Endothelial cell of umbilical vein (primary cell): Measurements from ENCODE around the gene DLST. TPM values are rescaled to one million over a fixed set of nuclear protein-coding genes. Genes with fewer than 3 reads are reported as not detected.

ENCODE experiments used
- BruUV-seq: library from RNA; stranded (reverse); fragments of 400-500 nt; replicated peaks from 2 replicates; lab custom pipeline; 2021; lab: Mats Ljungman, UMichigan
- CTCF ChIA-PET: fragments of 300-600, 350-600 bp; sonication (Branson Sonifier 250); formaldehyde crosslinking; loops from one replicate; lab custom pipeline; 2021; ENCODE audit warnings: antibody characterized with exemption, inconsistent platforms; lab: Charles Lee
- POLR2A ChIA-PET: fragments of 300-600, 350-600 bp; sonication (Branson Sonifier 250); formaldehyde crosslinking; loops from one replicate; lab custom pipeline; 2021; ENCODE audit warnings: antibody characterized with exemption, inconsistent platforms; lab: Charles Lee
- DNase-seq: peaks from one replicate; pipeline ENCODE4 v3.0.0-alpha.2; 2011; ENCODE audit warnings: low read depth, low spot score
- FAIRE-seq: peaks from 2 replicates; lab custom pipeline; 2011; peaks lifted over from hg19 to GRCh38; lab: Jason Lieb, UNC
- H2AFZ ChIP-seq: 2 replicates; pipeline ENCODE4 v1.6.0; 2012; ENCODE audit warnings: low read depth, low read length, control low read depth, inconsistent platforms
- H3K27ac ChIP-seq: 2 replicates; pipeline ENCODE4 v1.5.1; 2011; ENCODE audit warnings: low read depth, mild to moderate bottlenecking, control low read depth, low read length, moderate library complexity; ENCODE audit not compliant: insufficient read depth
- H3K27me3 ChIP-seq, 2 experiments: 2 replicates each; pipeline versions ENCODE4 v1.6.0 to v1.6.1; 2011; ENCODE audit warnings: low read length in 2 of 2, mixed read lengths in 1 of 2; ENCODE audit not compliant: control insufficient read depth in 2 of 2, insufficient read depth in 2 of 2
- H3K36me3 ChIP-seq, 2 experiments: 2 replicates in 1 of 2; 3 replicates in 1 of 2; pipeline ENCODE4 v1.5.1; 2011; ENCODE audit warnings: low read length in 2 of 2, mild to moderate bottlenecking in 1 of 2, moderate library complexity in 1 of 2; ENCODE audit not compliant: control insufficient read depth in 2 of 2, insufficient read depth in 2 of 2; ENCODE audit errors: extremely low read depth in 1 of 2
- H3K4me1 ChIP-seq: 3 replicates; pipeline ENCODE4 v1.5.1; 2011; ENCODE audit warnings: mild to moderate bottlenecking, low read length; ENCODE audit not compliant: control insufficient read depth, insufficient read depth; ENCODE audit errors: extremely low read depth
- H3K4me2 ChIP-seq: 2 replicates; pipeline ENCODE4 v1.6.1; 2011; ENCODE audit warnings: low read length, control low read depth, mixed read lengths; ENCODE audit not compliant: insufficient read depth
- H3K4me3 ChIP-seq, 3 experiments: fragments of 200-600 bp in 1 of 3; sonication (generic), shearing (Covaris generic) in 1 of 3; replicated peaks in 1 of 3; 2 replicates each; pipeline ENCODE4 v1.5.1; 2011 to 2016; ENCODE audit warnings: control low read depth in 3 of 3, low read length in 3 of 3, mild to moderate bottlenecking in 2 of 3, inconsistent platforms in 1 of 3, low read depth in 1 of 3, moderate library complexity in 1 of 3; ENCODE audit not compliant: insufficient read depth in 1 of 3
- H3K79me2 ChIP-seq: 2 replicates; pipeline ENCODE4 v1.6.0; 2012; ENCODE audit warnings: low read length, inconsistent platforms; ENCODE audit not compliant: control insufficient read depth, insufficient read depth
- H3K9ac ChIP-seq: replicated peaks from 2 replicates; pipeline ENCODE3; 2011; ENCODE audit warnings: low read length, control low read depth; ENCODE audit not compliant: insufficient read depth; ENCODE audit errors: extremely low read depth
- H3K9me1 ChIP-seq: replicated peaks from 3 replicates; pipeline ENCODE4 v1.6.0; 2011; ENCODE audit warnings: mild to moderate bottlenecking, low read length; ENCODE audit not compliant: control insufficient read depth, insufficient read depth; ENCODE audit errors: extremely low read depth
- H3K9me3 ChIP-seq: replicated peaks from 2 replicates; pipeline ENCODE4 v1.5.1; 2012; ENCODE audit warnings: low read length, inconsistent platforms; ENCODE audit not compliant: control insufficient read depth, insufficient read depth
- H4K20me1 ChIP-seq: replicated peaks from 2 replicates; pipeline ENCODE3; 2011; ENCODE audit warnings: mild to moderate bottlenecking, low read length; ENCODE audit not compliant: control insufficient read depth, insufficient read depth; ENCODE audit errors: extremely low read depth
- FOS ChIP-seq: IDR thresholded peaks from 2 replicates; pipeline ENCODE4 v1.6.1; 2011; ENCODE audit warnings: mild to moderate bottlenecking, low read length, moderate library complexity, borderline replicate concordance; ENCODE audit not compliant: insufficient read depth
- JUN ChIP-seq: IDR thresholded peaks from 2 replicates; pipeline ENCODE4 v1.6.1; 2011; ENCODE audit warnings: borderline replicate concordance, low read depth; ENCODE audit not compliant: insufficient read length, insufficient read depth
- MYC ChIP-seq: IDR thresholded peaks from one replicate; pipeline ENCODE4 v1.6.1; 2011; ENCODE audit warnings: mild to moderate bottlenecking, low read depth, low read length
- POLR2A ChIP-seq: IDR thresholded peaks from 2 replicates; pipeline ENCODE4 v1.6.1; 2012; ENCODE audit warnings: low read depth, mild to moderate bottlenecking, control low read depth, low read length
- POLR2AphosphoS5 ChIP-seq: IDR thresholded peaks from 2 replicates; pipeline ENCODE4 v1.6.1; 2012; ENCODE audit warnings: low read depth, mild to moderate bottlenecking, control low read depth, low read length, moderate library complexity; ENCODE audit not compliant: insufficient read depth
- dilution Hi-C: fragments of 300-500 bp; cut with MboI; formaldehyde crosslinking; loops from one replicate; pipeline ENCODE4 v1.15.0; 2019; ENCODE audit warnings: low sequenced_read_pairs; ENCODE audit not compliant: extremely low pct_ligation_motif_present
- intact Hi-C: fragments of 100-400 bp; cut with micrococcal nuclease; formaldehyde crosslinking; loops from one replicate; pipeline ENCODE4 v1.10.0; 2022
- polyA plus RNA-seq, 4 experiments: library from polyadenylated mRNA; depleted of rRNA in 3 of 4; stranded (reverse) in 3 of 4; unstranded in 1 of 4; fragments of >200 nt; gene quantifications; 2 replicates each; pipeline versions ENCODE4 v1.2.1 to v1.2.3, GENCODE V29; 2011 to 2012; ENCODE audit warnings: missing spikeins in 1 of 4
- total RNA-seq: library from RNA; stranded (reverse); gene quantifications from 2 replicates; pipeline ENCODE4 v1.2.3, GENCODE V29; 2021

DLST gene
- total and polyA plus RNA-seq, 2 donors (not counting 3 experiments of a cell fraction or from before 2014, with no cell fraction given): 98.4 to 110 TPM

- ChIA-PET CTCF (interaction anchor here (1.5 to 12.3 kb wide), 3 partner anchors 19 to 249 kb away, joined by 4 to 468 read pairs (median 245); partner anchors contain the start of genes DLST and PROX2), POLR2A (no interaction called here)
- Histone ChIP-seq H2AFZ (no peak overlapping the region), H3K4me2 (no peak overlapping the region), H3K36me3 (no peaks in the 10 kb centered on the region), H3K27me3 (no peaks in the 10 kb centered on the region), H3K79me2 (no peaks in the 10 kb centered on the region), H3K9me3 (no peaks in the 10 kb centered on the region), H3K9ac (no peak overlapping the region), H3K4me1 (no peaks in the 10 kb centered on the region), H4K20me1 (no peaks in the 10 kb centered on the region), H3K27ac (no peak overlapping the region), H3K4me3 (no peak overlapping the region), H3K9me1 (no peaks in the 10 kb centered on the region)
- no peak for TF ChIP-seq POLR2AphosphoS5
- TF ChIP-seq POLR2A: no peak
- no peak for TF ChIP-seq JUN
- FAIRE-seq: no peak
- intact Hi-C loops (no loop called here), dilution Hi-C loops (no loop called here)
- no peak for DNase-seq
- BruUV-seq: no TSS peak
Observed at GRCh38 chr14:74858022-74858421, 23.7 kb upstream of the DLST start.

GRCh38 chr14:74859757-74860552 is 21.8 kb upstream of the DLST start:
- FAIRE-seq (no peak), DNase-seq (no peak)
- Histone ChIP-seq H3K27ac (no peak overlapping the region), H3K4me3 (no peak overlapping the region), H4K20me1 (no peaks in the 10 kb centered on the region), H3K9me1 (no peaks in the 10 kb centered on the region), H3K4me2 (no peak overlapping the region), H3K9me3 (no peaks in the 10 kb centered on the region), H2AFZ (no peak overlapping the region), H3K4me1 (no peaks in the 10 kb centered on the region), H3K36me3 (no peaks in the 10 kb centered on the region), H3K27me3 (no peaks in the 10 kb centered on the region), H3K79me2 (no peaks in the 10 kb centered on the region), H3K9ac (no peak overlapping the region)
- ChIA-PET POLR2A (interaction anchor here (1.0 to 1.5 kb wide), 2 partner anchors 17 to 45 kb away, joined by 6 to 8 read pairs; no protein-coding TSS in a partner anchor), CTCF (interaction anchor here (0.9 to 12.3 kb wide), 11 partner anchors 11 to 483 kb away, joined by 3 to 468 read pairs (median 16); partner anchors contain the start of genes DLST and PROX2)
- no TSS peak for BruUV-seq
- intact Hi-C loops (loop anchor here (2.0 kb wide), 1 partner anchor 443 kb away; no protein-coding TSS in a partner anchor), dilution Hi-C loops (no loop called here)
- no peak for TF ChIP-seq MYC
- TF ChIP-seq JUN: no peak
- TF ChIP-seq POLR2AphosphoS5: no peak
- TF ChIP-seq FOS: no peak
